T-cell (primary cell): Measurements from ENCODE around the gene NR4A2. TPM values are rescaled to one million over a fixed set of nuclear protein-coding genes. Genes with fewer than 3 reads are reported as not detected.

ENCODE experiments used
- ATAC-seq, 4 experiments: fragments of 200-7000 bp in 3 of 4; fragments of 150-1000 bp in 1 of 4; cut with Tn5 transposase; replicated peaks in 1 of 4; 1 replicate in 3 of 4; 2 replicates in 1 of 4; pipeline ENCODE4 v1.10.0; 2021; ENCODE audit warnings: moderate library complexity in 3 of 4, mild to moderate bottlenecking in 2 of 4, moderate number of reproducible peaks in 1 of 4
- CTCF ChIA-PET, 2 donors: fragments of 300-600 bp; sonication (Branson Sonifier 250); formaldehyde crosslinking; loops; one replicate each; lab custom pipeline; 2022; ENCODE audit warnings: antibody characterized with exemption in 2 of 2; lab: Charles Lee
- POLR2A ChIA-PET, 2 donors: fragments of 300-600 bp; sonication (Branson Sonifier 250); formaldehyde crosslinking; loops; one replicate each; lab custom pipeline; 2022; ENCODE audit warnings: antibody characterized with exemption in 2 of 2; lab: Charles Lee
- DNase-seq, 35 experiments: peaks; one replicate each; pipeline versions ENCODE4 v3.0.0 to v3.0.0-alpha.2; 2013 to 2023
- H3K27ac ChIP-seq: one replicate; pipeline ENCODE4 v1.5.1; 2013; ENCODE audit warnings: low read length
- H3K27me3 ChIP-seq, 2 experiments: replicated peaks in 1 of 2; 1 replicate in 1 of 2; 2 replicates in 1 of 2; pipeline versions ENCODE4 v1.6.1 to v1.7.0; 2013; ENCODE audit warnings: low read length in 1 of 2, mixed read lengths in 1 of 2; ENCODE audit not compliant: control insufficient read depth in 2 of 2, insufficient read depth in 2 of 2; ENCODE audit errors: extremely low read depth in 1 of 2
- H3K36me3 ChIP-seq, 2 donors: 1 replicate in 1 of 2; 2 replicates in 1 of 2; pipeline versions ENCODE4 v1.6.1 to v1.7.0; 2013; ENCODE audit warnings: low read length in 1 of 2; ENCODE audit not compliant: control insufficient read depth in 2 of 2, insufficient read depth in 1 of 2; ENCODE audit errors: extremely low read depth in 1 of 2
- H3K4me1 ChIP-seq, 2 experiments: 1 replicate in 1 of 2; 2 replicates in 1 of 2; pipeline versions ENCODE4 v1.6.1 to v1.7.0; 2013; ENCODE audit warnings: low read length in 2 of 2, mixed read lengths in 1 of 2; ENCODE audit not compliant: insufficient read depth in 2 of 2, control insufficient read depth in 1 of 2; ENCODE audit errors: extremely low read depth in 1 of 2
- H3K4me3 ChIP-seq, 2 donors: 1 replicate in 1 of 2; 2 replicates in 1 of 2; pipeline versions ENCODE4 v1.5.1 to v1.7.0; 2013; ENCODE audit warnings: mild to moderate bottlenecking in 2 of 2, low read length in 1 of 2, moderate library complexity in 1 of 2; ENCODE audit not compliant: control insufficient read depth in 1 of 2; ENCODE audit errors: extremely low read depth in 1 of 2
- H3K9me3 ChIP-seq: 2 replicates; pipeline ENCODE4 v1.7.0; 2013
- H3K27ac Mint-ChIP-seq, 2 donors: one replicate each; pipeline ENCODE4 v1.8.0; 2020 to 2021; ENCODE audit warnings: mild to moderate bottlenecking in 2 of 2, mixed read lengths in 2 of 2
- H3K27me3 Mint-ChIP-seq, 2 donors: one replicate each; pipeline ENCODE4 v1.8.0; 2021 to 2022; ENCODE audit warnings: mixed read lengths in 2 of 2
- H3K36me3 Mint-ChIP-seq: one replicate; pipeline ENCODE4 v1.8.0; 2021; ENCODE audit warnings: mixed read lengths
- H3K4me1 Mint-ChIP-seq, 3 donors: one replicate each; pipeline ENCODE4 v1.8.0; 2020 to 2022; ENCODE audit warnings: mixed read lengths in 3 of 3, mild to moderate bottlenecking in 1 of 3
- H3K4me3 Mint-ChIP-seq, 3 donors: one replicate each; pipeline ENCODE4 v1.8.0; 2020 to 2022; ENCODE audit warnings: mild to moderate bottlenecking in 3 of 3, mixed read lengths in 3 of 3, moderate library complexity in 3 of 3
- H3K9me3 Mint-ChIP-seq, 3 donors: one replicate each; pipeline ENCODE4 v1.8.0; 2020 to 2022; ENCODE audit warnings: mixed read lengths in 3 of 3
- WGBS: methylation state at CpG from one replicate; pipeline ENCODE4 v1.1.5; 2013; ENCODE audit warnings: missing lambda C conversion rate; ENCODE audit not compliant: insufficient coverage; 5-methylcytosine and 5-hydroxymethylcytosine counted together
- total RNA-seq, 35 experiments: library from RNA in 6 of 35; stranded (reverse) in 6 of 35; fragments of 120-200 nt in 1 of 35; gene quantifications; one replicate each; pipeline versions ENCODE4 v1.2.1 to v1.2.4 and lab custom pipeline; 2013 to 2026

The NR4A2 gene
- total RNA-seq, 5 donors from 2014 or later (not counting 1 experiment from before 2014, with no cell fraction given), result 3.7 to 300 (median 6.7) TPM

DNA sequence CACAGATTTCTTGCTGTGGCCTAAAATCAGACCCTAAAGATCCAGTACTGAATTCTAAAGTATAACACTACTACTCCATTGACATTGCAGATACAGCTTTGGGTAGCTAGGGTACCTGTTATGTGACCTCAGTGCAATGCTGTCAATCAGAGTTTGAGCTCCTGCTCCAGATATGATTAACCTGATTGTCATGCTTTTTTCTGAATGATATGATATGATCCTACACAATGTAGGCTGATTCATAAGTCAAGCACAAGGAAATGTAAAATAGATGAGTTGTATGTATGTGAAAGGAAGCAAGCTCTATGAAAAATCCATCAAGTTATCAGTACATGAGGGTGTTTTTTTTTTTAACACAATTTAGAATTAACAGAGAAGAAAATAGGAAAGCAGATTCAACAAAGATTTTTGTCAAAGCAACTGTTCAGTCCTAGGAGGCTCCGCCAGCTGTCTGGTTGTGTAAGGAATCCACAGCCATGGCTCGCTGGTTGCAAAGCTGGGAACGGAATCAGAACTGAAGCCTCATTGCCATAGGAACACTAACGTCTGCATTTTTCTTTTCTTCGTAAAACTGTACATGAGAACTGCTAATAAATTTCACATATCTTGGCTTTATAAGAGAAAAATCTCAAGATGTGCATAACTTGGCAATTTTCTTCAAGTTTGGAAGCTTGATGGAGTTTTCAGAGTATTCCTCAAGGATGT, 52.9 kb downstream of the NR4A2 start:
- H3K36me3 Mint-ChIP-seq, result no peaks in the 10 kb centered on the region
- POLR2A ChIA-PET, result interaction anchor here (0.6 kb wide), 2 partner anchors 372 to 1668 kb away, joined by 3 read pairs; no protein-coding TSS in a partner anchor
- 97% methylated on average over 2 of the region's 5 CpGs for WGBS

More for the DNA sequence above, 52.9 kb downstream of the NR4A2 start:
- Histone ChIP-seq H3K36me3 (no peaks in the 10 kb centered on the region), H3K4me1 (no peaks in the 10 kb centered on the region), H3K4me3 (no peak overlapping the region), H3K9me3 (no peaks in the 10 kb centered on the region), H3K27me3 (no peaks in the 10 kb centered on the region), H3K27ac (no peak overlapping the region)
- no peak for DNase-seq
- no peak for ATAC-seq
- peaks cover 32 to 47% of the 10 kb centered on the region in 2 donors for H3K27me3 Mint-ChIP-seq
- H3K4me3 Mint-ChIP-seq, result no peak overlapping the region
- no peaks in the 10 kb centered on the region for H3K9me3 Mint-ChIP-seq
- no peak overlapping the region for H3K27ac Mint-ChIP-seq
- CTCF ChIA-PET, result interaction anchor here in 1 of 2 donors (0.6 kb wide), 1 partner anchor 18 kb away, joined by 3 read pairs; no protein-coding TSS in a partner anchor
- H3K4me1 Mint-ChIP-seq, result no peaks in the 10 kb centered on the region

Other genes with a start within 250 kb of the NR4A2 start
- gene GPD2, start 103.7 kb upstream of the NR4A2 start, total RNA-seq, result 10 to 100 TPM in 3 of 5 donors, 1 to 10 TPM in 2; 9.2 to 12.8 (median 10.5) TPM